WI38 (cell line): Measurements from ENCODE around the gene TRIM37.

ENCODE experiments used
- H3K4me3 ChIP-seq: 2 replicates; pipeline ENCODE4 v1.5.1; 2011; ENCODE audit warnings: low read depth, mild to moderate bottlenecking, control low read depth, low read length
- TF ChIP-seq, protein P1 (sequence below): IDR thresholded peaks from 2 replicates; pipeline ENCODE4 v1.5.1; 2012; ENCODE audit warnings: low read depth, mild to moderate bottlenecking, control low read depth, low read length

The TRIM37 gene

DNA sequence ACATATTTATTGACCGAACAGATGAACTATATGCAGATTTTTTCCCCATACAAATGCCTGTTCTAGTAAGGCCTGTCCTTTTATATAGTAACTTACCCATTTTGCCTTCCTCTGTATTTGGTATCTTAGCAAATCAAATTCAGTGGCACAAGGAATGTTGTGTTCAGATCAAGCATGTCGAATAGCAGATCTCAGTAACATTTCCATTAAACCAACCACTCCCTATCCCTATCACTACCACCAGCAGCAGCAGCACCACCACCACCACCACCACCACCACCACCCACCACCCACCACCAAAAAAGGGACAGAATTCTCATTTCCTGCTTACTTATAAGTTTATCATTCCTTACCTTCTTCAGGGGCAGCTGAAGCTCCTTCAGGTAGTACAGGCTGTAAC lies 94.7 kb downstream of the TRIM37 start:
- no peak overlapping the region for H3K4me3 ChIP-seq
- TF ChIP-seq, protein P1, sequence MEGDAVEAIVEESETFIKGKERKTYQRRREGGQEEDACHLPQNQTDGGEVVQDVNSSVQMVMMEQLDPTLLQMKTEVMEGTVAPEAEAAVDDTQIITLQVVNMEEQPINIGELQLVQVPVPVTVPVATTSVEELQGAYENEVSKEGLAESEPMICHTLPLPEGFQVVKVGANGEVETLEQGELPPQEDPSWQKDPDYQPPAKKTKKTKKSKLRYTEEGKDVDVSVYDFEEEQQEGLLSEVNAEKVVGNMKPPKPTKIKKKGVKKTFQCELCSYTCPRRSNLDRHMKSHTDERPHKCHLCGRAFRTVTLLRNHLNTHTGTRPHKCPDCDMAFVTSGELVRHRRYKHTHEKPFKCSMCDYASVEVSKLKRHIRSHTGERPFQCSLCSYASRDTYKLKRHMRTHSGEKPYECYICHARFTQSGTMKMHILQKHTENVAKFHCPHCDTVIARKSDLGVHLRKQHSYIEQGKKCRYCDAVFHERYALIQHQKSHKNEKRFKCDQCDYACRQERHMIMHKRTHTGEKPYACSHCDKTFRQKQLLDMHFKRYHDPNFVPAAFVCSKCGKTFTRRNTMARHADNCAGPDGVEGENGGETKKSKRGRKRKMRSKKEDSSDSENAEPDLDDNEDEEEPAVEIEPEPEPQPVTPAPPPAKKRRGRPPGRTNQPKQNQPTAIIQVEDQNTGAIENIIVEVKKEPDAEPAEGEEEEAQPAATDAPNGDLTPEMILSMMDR: no peak

DNA sequence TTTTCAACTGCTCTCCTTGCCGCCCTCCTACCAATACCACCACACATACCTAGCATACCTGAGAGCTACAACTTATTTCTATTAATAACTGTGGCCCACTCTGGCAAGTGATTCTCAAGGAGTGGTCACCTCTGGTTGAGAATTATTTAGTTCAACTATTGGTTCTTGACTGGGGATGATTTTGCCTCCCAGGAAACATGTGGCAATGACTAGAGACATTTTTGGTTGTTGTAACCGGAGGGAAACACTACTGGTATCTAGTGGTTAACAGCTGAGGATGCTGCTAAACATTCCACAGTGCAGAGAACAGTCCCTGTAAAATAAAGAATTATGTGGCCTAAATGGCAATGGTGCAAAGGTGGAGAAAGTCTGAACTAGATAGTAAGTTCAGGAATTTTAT lies 96.7 kb downstream of the TRIM37 start:
- TF ChIP-seq, protein P1: no peak

DNA sequence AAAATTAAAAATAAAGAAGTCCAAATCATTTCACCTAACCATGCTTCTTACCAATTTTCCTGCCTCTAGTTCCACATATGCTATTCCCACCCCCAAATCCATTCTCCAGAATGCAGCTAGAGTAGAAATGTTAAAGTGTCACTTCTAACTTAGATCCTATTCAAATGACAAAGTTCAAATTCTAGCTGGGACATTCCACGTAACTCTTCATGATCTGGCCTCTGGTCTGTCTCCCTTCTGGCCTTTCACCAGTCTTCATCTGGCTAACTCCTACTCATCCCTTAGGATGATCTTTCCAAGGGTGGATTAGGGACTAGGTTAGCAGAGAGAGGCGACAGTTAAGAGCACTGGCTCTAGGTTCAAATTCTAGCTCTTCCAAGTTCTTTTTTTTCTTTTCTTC lies 97.9 kb downstream of the TRIM37 start:
- no peak overlapping the region for H3K4me3 ChIP-seq
- TF ChIP-seq, protein P1: no peak

More for the DNA sequence above, 96.7 kb downstream of the TRIM37 start:
- no peak overlapping the region for H3K4me3 ChIP-seq

DNA sequence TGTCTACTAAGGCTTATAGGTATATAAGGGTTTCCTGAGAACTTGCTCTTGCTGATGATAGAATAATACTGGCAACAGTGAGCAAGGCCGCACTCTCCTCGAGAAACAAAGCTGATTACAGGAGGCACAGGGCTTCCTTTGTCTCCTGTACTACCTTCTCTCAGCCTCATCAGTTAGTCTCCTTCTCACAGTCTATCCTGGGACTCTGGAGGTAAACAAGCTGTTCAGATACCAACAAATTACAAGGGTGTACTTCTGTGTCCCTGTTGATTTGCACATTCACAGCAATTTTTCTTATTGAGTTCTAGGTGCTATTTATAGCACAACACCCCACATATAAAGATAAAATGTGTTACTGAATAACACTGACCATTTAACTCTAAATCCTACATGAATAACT lies 98.7 kb downstream of the TRIM37 start:
- H3K4me3 ChIP-seq: no peak overlapping the region
- TF ChIP-seq, protein P1: no peak

DNA sequence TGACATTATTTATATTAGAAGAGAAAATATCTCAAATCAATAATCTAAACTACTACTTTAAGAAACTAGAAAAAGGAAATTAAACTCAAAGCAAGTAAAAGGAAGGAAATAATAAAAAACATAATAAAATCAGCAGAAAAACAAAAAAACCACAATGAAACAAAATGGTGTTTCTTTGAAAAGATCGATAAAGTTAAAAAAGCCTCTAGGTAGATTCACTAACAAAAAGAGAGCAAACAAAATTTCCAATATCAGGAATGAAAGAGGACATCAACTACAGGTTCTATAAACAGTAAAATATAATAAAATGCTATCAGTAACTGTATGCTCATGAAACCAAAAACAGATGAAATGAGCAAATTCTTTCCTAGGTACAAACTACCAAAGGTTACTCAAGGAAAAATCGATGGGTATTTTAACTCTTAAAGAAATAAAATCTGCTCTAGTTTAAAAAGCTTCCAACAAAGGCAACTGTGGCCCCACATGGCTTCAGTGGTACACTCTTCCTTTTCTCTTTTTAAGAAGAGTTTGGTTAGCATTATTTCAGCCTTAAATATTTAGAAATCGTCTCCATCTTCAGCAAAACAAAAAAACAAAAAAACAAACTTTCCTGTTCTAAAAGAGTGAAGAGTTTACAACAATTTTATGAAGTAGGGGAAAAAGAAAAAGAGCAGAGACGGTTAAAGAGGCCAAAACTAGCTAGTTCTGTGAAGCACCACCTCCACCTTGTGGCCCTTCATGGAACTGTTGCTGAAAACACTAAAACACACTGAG lies 102.2 kb downstream of the TRIM37 start:
- TF ChIP-seq, protein P1: peak; percentile 92
- H3K4me3 ChIP-seq: no peak overlapping the region

DNA sequence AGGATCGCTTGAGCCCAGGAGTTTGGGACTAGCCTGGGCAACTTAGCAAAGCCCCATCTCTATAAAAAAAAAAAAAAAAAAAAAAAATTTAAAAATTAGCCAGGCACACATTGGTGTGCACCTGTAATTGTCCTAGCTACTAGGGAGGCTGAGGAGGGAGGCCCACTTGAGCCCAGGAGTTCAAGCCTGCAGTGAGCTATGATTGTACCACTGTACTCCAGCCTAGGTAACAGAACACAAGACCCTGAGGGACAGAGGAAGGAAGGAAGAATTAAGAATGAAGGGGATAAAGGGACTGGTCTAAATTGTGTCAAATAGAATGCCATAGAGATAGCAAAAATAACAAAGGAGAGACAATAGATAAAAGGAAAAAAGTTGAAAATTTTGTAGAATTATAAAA lies 102.8 kb downstream of the TRIM37 start:
- TF ChIP-seq, protein P1: no peak
- H3K4me3 ChIP-seq: no peak overlapping the region

DNA sequence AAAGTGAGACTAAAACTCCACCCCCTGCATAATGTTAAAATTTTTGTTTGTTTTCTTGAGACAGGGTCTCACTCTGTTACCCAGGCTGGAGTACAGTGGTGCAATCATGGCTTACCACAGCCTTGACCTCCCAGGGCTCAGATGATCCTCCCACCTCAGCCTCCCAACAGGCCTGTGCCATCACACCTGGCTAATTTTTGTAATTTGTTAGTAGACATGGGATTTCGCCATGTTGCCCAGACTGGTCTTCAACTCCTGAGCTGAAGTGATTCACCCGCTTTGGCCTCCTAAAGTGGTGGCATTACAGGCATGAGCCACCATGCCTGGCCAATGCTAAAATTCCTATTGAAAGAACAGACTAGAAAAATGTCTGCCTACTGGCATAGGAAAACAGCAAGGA lies 103.8 kb downstream of the TRIM37 start:
- TF ChIP-seq, protein P1: no peak
- no peak overlapping the region for H3K4me3 ChIP-seq
